CD4-positive, alpha-beta T cell treated with Interleukin-15 for 4 hours (primary cell): ENCODE measurements around the gene CYGB.

ENCODE experiments used
- DNase-seq: peaks from one replicate; pipeline ENCODE4 v3.0.0-alpha.2; 2020; ENCODE audit warnings: low spot score

The CYGB gene

DNA sequence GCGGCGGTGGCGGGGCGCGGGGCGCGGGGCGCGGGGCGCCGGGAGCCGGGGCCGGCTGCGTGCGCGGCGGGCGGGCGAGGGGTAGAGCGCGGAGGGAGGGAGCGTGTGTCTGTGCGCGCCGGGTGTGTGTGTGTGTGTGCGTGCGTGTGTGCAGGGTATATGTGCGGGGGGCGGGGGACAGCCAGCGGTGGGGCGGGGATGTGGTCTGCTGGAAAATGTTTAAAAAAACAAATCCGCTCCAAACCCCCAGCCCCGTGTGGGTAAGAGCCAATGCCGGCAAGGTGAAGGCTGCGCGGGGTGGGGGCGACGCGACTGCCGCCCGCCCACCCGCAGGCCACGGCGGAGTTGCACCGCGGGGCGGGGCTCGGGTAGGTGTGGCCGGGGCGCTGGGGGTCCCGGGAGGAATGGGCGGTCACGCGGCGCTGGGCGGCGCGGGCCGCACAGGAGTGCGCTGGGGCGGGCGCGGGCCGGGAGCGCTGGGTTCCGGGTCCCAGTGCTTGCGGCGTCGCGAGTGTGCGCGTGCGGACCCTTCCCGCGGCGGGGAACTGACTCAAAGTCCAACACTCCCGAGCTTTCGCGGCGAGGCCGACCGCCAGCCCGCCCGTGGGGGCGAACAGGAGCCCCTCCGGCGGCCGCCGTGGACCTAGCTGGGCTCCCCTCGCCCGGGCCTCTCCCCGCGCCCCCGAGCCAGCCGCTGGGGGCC is at the start of gene CYGB:
Gene CYGB, minus strand, starts transcription at position 132 of the 703 bp plus-strand sequence. CDS start 167 bp downstream, outside the sequence.
- DNase-seq: no peak

DNA sequence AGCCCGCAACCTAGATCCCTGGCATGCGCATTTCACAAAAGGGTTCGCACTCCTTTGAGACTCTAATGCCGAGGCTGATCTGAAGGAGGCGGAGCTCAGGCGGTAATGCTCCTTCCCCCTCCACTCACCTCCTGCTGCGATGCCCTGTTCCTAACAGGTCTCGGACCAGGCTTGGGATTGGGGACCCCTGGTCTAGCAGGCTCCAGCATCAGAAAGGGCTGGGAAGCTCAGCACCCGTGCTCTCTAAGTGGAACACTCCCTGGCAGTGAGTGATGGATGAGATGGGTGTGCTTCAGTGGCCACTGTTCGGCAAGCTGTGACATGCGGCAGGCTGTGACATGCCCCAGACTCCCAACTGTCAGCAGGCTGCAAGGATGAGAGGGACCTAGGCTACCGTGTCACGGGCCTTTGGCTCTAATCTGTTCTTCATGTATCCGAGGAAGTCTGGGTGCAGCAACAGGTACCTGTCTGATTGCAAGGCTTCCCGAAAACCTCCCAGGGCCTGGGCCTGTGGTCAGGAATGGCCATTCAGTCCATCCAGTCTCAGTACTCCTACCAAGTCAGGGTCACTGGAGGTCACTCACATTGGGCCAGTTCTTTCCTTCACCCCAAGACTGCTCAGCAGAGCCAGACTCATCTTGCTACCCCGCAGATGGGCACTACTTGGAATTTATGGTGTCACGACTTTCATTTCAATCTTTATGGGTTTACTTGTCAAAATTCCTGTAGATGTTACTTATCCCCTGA is 49.4 kb upstream of the CYGB start:
- DNase-seq: no peak

DNA sequence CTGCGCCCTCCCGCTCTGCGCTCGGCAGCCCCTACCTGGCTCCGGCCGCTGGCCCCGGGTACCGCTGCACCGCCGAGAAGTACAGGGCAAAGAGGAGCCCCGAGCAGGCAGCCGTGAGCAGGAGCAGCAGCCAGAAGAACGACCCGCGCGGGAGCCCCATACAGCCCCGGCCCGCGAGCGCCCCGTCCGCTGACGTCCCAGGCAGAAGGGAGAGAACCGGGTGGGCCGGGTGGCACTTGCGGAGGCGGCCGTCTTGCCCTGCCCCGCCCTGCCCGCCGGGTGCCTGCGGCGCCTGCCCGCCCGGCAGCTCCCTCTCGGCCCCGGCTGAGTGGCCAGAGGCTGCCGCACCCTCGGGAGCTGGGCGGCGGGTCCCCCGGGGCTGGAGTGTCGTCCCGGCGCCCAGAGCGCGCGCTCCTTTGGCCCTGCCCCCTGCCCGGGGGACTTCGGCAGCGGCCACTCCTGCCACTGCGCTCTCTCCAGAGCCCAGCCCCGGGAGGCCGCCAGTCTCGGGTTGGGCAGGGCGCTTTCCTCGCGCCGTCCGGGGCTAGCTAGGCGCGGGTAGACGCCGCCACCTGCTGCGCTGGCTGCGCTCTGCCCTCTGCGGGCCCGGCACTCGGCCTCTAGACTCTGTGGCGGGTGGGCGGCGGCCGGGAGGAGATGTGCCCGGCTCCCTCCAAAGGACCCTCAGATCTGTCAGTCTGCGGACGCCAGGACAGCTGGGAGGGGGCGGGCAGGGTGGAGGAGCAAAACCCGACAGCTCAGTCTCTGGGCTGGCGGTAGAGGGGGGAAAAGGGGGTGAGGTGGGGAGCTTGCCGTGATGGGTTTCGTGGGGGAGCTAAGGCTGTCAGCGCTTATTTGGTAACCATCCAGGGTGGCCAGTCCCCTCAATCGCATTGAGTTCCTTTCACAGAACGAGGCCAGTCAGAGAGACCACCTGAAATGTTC is 48.4 kb upstream of the CYGB start, which contains the start of gene ST6GALNAC2:
Gene ST6GALNAC2, minus strand, starts transcription at position 212 of the 945 bp plus-strand sequence. Its CDS starts 52 bp downstream, at position 160.
- peak; percentile 36 for DNase-seq

DNA sequence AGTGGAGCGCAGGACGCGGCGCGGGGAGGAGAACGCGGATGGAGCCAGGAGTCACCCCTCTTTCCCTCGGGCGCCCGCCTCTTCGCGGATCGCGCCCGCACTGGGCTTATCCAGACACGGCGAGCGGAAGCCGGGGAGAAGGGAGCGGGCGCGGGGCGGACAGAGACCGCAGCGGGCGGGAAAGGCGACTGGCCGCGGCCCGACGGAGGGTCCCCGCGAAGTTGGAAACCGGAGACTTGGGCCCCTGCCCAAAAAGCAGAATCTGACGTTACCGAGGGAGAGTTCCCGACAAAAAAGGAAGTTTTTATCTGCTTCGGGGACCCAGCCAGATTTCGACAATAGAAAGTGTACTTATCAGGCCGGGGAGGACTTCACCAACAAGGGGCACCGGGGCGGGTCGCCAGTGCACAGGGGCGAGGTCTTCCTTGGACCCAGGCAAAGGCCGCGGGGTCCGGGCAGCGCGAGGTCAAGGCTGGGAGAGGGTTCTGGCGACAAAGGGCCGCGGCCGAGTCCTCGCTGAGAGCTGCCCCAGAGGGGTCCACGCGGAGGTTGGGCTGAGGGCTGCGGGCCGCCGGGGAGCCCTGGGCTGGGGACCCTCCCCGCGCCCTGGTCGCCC is 47.6 kb upstream of the CYGB start:
- DNase-seq: no peak

DNA sequence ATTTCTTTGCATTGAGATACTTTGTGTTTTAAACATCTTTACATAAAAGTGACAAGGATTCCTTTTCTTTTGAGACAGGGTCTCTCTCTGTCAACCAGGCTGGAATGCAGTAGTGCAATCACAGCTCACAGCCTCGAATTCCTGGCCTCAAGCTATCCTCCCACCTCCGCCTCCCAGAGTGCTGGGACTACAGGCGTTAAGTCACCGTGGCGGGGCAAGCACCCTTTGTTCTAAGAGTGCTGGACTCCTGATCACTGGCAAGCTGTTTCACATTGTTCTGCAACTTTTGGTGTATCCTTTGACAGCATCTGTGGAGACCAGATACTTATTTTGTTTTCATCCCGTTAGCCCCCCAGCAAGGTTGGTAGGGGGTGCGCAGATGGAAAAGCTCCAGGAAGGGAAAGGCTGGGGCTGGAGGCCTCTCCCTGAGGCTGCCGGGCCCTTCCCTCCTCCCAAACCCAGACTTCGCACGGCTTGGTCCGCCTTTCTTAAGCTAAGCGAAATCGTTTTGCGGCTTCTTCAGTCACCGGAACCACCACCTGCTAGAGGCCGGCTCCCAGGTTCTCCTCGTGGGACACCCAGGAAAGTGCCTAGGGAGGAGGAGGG is 47.0 kb upstream of the CYGB start:
- DNase-seq: no peak

DNA sequence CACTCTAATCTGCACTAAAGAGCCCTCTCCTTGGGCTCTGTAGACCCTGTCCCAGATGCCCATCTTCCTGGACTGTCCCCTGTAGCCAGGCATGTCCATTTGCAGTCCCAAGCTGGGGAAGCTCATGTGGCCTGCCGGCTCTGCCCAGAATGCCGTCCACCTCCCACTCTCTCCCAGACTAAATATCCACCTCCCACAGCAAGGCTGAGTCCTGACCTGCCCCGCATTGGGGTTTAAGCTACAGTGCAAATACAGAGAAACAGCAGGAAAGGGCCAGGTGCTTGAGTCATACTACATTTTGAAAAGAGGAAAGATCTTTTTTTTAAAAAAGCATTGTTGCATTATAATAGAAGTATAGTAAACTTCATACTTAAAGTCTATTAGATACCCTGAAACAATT is 45.2 kb upstream of the CYGB start:
- DNase-seq: no peak

DNA sequence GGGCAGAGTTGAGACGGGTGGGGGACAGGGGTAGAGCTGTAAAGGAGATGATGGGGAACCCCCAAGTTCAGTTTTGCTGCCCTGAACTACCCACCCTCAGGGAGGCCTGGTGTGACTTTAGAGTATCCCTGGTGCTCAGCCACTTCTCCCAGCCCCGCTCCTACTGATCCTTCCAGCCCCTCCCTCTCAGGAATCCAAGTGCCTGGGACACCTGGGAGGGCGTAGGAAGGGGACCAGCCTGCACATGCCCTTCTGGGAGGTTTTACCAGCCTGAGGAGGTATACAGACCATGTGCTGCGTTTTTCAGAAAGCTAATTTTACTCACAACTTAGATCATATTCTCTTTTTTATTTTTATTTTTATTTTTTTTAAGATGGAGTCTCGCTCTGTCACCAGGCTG is 44.0 kb upstream of the CYGB start:
- no peak for DNase-seq

DNA sequence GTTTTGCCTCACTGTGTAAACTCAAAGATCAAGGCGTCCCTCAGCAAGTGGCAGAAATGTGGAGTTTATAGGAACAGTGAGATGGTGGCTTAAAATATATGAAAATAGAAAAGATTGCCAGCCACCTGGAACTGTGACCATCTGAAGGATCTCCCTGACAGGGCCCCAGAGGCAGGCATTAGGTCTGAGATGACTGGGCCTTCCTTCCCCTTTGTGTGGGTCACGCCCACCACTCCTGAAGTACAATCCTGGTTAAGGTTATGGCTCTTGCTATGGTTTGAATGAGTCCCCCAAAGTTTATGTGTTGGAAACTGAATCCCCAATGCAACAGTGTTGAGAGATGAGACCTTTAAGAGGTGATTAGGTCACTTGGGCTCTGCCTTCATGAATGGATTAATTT is 41.8 kb upstream of the CYGB start:
- DNase-seq: no peak

DNA sequence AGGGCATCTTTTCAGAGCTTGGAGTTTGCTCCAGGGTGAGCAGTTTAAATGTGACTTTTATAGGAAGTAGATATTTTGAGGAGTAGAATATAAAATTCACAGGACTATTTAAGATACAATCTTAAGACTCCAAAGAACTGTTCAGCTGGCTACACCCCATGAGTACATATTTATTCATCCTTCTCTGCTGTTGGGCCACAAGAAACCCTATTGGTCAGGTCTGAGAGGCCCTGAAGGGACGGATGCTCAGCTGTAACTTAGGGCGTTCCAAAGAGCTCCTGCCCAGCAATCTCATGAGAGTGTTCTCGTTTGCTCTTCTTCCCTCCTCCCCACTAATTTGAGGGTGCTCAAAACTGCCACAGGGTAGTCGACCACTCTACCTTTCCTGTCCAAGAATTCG is 40.9 kb upstream of the CYGB start:
- DNase-seq: no peak

DNA sequence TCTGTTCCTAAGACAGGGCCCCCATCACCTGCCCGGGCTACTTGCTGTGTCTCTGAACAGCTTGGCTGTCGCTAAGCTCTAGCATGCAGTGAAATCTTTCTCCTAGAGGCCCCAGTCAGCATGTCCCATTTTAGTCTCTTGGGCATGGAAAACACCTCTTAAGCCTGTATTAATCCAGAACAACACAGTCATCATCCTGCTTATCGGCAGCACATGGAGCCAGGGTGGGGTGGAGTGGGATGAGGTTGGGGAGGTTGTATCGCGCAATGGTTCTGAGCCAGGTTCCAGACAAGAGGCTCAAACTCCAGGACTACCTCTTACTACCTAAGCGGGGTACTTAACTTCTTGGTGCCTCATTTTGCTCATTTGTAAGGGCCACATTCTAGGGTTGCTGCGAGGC is 40.4 kb upstream of the CYGB start:
- no peak for DNase-seq

DNA sequence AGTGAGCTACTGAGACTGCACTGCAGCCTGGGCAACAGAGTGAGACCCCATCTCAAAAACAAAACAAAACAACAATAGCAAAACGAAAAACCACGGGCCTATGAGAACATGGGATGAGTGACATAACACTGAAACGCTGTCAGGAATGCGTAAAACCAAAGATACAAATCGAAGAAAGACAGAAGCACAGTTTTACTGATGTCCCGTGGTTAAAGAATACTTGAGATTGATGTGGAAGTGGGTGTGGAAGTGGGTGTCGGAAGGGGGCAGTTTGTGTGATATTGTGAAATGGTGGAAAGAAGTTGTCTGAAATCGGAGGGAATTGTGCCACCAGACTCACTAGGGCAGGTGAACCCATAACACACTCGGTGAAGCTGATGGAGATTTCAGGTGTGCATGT is 38.7 kb upstream of the CYGB start:
- DNase-seq: no peak

DNA sequence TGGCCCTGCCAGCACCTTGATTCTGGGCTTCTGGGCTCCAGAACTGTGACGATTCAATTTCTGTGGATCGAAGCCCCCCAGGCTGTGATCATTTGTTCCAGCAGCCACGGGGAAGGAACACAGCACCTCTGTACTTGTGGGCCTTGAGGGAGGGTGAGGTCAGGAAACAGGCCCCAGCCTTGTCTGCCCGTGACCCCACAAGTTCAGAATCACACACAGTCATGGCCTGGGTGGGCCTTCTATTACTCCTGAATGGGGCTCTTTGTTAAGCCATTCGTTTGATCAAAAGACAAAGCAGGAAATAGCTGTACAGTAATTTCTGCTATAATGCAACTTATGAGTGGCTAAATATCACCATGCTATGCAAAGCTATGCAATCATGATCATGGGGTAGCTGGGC is 38.1 kb upstream of the CYGB start:
- no peak for DNase-seq

DNA sequence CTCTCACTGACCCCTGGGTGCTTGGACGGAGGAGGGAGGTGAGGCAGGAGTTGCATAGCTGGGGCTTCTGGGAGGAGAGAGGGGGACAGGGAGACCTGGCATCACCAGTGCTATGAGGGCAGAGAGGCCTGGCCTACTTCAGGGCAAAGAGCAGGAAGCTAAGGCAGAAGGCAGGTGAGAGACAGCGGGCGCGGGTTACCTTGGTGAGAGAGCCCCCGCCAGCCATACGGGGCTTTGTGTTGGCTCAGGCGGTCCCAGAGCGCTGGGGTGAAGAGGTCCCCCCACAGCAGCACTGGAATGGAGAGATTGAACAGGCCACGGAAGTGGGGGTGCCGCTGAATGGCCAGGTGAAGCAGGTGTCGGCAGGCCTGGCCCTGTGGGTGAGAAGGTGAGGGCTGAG is 36.7 kb upstream of the CYGB start:
- no peak for DNase-seq

DNA sequence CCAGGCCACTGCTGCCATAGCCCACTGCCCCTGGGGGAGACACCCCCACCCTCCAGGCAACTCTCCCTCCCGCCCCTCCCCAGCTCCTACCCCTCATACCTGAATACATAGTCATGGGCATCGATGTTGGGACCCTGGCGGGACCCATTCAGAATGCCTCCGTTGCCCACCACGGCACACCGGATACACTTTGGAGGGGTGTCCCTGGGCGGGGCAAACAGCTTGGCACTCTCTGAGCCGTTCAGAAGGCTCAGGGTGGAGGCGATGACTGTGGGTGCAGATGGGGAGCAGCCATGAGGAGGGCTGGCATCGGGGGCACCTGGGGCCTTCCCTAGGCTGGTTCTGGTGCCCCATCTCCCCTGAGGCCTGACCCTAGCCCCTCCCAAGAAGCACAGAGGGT is 35.6 kb upstream of the CYGB start:
- no peak for DNase-seq

DNA sequence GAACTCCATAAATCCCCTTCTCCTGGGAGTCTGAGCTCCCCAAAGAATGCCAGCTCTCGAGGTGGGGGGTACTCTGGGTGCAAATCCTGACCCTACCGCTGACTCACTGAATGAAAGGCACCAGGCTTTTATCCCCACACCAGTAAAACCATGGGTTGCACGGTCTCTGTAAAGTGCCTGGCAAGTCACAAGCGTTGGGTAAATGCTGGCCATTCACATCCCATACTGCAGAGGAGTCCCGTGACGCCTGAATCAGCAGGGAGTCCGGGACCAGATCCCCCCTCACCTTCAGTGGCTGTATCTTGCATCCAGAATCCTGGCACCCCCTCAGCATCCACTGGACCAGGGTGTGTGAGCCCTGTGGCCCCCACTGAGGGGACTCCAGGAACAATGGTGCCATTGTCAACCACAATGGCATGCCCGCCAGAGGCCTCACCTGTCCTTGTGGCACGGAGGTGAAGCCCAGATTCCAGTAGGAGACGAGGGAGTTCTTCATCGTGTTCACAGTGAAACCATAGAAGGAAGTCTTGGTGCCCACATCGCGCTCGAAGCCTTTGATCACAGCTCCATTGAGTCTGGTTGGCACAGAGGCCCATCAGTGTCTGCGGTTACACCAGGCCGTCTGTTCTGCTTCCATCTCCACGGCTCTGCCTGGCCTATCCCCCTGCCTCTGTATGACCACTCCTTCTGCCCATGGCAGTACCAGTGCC is 34.8 kb upstream of the CYGB start:
- no peak for DNase-seq

DNA sequence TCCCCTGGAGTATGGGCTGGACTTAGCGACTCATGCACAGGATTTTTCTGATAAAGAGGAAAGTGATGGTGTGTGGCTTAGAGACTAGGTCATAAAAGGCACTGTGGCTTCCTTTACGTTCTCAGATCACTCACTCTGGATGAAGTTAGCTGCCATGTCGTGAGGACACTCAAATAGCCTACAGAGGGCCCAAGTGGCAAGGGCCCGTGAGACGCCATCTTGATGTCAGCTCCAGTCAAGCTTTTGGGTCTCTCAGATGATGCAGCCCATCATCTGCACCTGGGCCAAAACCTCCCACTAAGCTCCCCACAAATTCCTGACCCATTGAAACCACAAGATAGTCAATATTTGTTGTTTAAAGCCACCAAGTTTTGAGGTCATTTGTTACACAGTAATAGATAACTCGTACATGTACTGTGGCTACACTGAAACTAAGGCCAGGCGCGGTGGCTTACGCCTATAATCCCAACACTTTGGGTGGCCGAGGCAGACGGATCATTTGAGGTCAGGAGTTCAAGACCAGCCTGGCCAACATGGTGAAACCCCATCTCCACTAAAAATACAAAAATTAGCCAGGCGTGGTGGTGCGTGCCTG is 33.5 kb upstream of the CYGB start:
- no peak for DNase-seq

DNA sequence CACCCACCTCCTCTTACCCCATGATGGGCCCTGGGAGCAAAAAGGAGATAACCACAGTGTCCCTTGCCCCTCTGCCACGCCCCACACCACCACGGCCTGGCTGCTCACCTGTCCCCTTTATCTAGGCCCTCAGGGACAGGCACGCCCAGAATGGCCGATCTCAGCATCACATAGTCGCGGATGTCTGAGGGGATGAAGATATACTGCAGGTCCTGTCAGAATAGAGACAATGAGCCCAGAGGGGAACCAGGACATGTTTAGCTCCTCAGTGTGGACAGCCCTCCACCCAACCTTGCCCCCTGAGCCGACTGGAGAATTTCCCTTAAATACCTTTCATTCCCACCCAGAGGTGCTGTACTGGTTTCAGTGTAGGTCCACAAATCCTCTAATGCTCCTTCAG is 32.9 kb upstream of the CYGB start:
- no peak for DNase-seq

DNA sequence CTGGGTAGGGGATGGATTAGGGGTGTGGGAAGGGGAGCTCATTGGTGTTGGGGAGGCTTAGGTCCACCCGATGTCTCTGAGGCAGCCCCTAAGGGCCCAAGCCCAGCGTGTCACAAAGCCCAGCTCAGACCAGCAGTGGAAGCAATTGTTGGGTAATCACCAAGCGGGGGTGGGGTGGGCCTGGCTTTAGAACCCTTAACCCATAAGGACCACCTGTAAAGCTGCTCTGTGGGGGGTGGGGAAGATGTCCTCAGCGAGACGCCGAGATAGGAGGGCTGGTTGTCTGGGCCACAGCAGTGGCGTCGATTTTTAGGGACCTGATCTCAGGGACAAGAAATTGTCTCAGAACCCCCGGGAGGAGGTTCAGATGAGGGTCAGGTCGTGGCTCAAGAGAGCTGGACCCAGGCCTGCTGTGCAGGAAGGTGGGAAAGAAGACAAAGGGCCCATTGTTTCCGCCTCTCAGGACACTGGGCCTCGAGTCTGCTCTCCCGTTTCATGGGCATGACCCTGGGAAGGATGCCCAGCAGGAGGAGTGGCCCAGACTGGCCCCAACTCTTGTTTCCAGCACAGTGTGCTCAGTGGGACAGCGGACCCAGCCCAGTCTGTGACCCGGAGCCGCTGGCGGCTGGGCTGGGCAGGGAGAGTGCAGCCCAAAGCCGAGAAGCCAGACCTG is 32.2 kb upstream of the CYGB start:
- no peak for DNase-seq

DNA sequence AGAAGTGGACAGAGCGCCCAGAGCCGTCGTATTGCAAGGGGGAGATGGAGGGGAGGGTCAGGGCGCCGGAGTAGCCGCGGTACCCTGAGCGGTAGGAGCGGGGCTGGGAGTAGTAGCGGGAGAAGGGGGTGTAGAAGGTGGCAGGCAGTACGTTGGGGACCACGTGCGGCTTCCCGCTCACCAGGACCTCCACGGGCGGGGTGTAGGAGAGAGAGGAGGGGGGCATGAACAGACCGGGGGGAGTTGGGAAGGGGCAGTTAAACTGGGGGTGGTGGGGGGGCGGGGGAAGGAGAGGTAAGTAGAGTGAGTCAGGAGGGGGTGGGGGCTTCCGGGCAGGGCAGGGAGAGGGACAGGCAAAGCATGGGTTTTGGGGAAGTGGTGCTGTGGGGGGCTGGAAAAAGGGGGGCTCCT is 31.3 kb upstream of the CYGB start:
- no peak for DNase-seq
